Urothelium cell line (cell line): Measurements from ENCODE around the gene CDH4.
"Not testable (repeated sequence)": the region's sequence is repeated elsewhere in the genome, so short reads cannot be mapped to it uniquely, and the experiment has no call there.

Experiments
- DNase-seq: peaks from one replicate; pipeline ENCODE4 v3.0.0; 2011; ENCODE audit warnings: low spot score, mixed read lengths
- FAIRE-seq: peaks from 2 replicates; lab custom pipeline; 2011; peaks lifted over from hg19 to GRCh38; lab: Jason Lieb, UNC

The CDH4 gene

DNA sequence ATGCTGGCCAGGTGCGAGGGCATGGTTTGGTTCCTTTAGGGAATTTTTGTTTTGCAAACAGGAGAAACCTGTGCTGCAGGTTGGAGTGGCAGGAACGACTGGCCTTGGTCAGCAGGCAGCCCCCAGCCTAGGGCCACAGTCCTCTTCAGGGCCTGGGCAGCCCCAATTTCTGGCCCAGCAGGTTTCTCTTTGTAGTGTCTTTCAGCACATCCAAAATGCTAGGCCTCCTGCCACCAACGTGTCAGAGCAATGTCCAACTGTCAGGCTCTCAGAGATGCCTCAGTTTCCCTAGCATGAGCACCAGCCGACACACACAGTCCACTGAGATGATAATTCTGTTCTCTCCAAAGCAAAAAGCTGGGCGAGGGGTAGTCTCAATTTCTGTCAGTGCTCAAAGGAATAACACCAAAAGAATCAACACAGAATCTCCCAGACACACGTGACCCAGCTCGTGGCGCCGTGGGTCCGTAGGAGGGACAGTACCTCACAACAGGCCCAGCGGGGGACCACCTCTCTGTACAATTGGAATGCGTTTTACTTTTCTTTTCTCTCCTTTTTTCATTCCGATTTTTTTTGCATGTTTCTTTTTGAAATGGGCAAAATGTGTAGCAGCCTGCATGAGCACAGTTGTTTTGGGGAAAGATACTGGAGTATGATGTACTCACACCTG, 687.8 kb downstream of the CDH4 start:
- FAIRE-seq (no peak), DNase-seq (no peak)

DNA sequence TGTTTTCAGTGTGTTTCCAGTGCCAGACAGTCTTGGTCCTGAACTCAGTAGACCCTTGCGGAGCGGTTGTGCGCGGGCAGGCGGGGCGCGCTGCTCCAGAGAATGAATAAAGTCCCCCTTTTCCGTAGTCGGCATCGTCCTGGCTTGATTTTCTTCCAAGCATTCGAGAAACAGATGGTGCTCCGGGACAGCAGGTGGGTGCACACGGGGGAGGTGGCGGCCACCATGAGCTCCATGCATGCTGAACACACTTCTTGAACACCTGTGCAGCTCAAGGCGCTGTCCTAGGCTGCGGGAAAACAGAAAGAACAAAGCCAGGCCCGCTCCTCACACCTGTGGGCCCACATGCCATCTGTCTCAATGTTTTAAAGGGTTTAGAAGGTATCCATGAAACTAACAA, 688.4 kb downstream of the CDH4 start:
- FAIRE-seq (no peak), DNase-seq (no peak)

DNA sequence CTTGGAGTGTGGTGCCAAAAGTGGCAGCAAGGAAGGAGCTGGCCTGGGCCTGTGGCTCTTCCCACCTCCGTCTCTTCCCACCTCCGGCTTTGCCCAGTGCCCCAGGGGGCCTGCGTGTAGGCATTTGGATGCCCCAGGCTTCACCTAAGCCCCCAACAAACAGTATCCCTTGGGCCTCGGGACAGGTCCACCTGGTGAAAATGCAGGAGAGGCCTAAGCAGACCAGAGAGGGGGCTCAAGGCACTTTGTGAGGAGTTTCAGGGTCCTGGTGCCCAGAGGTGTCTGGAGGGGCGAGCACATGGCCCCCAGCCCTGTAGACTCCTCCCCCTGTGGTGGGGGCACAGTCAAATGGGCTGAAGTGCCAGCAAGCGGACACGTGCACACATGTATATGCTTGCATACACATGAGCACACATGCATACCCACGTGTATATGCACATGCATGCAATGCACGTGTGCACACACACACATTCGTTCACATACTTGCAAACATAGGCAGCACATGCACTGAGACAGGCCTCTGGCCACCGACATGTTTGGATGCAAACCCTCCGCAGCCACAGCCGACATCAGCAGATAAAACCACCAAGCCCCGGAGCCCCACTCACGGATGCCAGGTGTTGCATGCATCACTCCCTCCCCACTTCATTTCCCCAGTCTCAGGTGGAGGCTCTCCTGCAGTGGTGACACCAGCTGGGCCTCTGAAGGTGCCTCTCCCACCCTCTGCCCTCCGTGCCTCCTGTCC, 689.1 kb downstream of the CDH4 start:
- FAIRE-seq (peak; percentile 93), DNase-seq (no peak)

DNA sequence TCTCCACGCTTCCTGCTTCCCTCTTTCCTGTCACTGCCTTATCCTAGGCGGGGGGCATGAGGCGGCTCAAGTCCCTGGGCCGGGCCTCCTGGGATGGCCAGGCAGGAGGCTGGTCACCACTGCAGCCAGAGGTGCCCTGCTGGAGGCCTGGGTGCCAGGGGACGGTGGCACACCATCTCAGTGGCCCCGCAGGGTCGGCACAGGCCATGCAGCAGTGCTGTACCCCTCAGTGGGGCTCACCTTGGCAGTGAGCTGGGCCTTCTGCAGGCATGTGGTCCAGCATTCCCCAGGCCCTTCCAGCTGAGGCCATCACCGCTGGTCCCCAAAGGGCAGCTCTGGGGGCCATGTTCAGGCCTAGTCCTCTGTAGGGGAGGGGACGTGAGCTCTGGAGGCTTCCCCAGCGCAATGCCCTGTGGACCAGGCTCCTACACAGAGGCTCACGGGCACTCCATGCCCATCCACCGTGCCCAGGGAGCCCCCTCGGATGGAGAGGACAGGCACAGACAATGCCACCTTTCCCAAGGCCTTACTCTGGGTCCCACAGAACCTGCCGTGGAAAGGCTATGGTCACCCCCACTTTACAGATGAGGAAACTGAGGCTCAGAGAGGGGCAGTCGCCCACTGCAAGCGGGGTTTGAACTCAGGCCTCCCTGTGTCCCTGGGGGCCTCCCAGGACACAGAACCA, 689.8 kb downstream of the CDH4 start:
- no peak for FAIRE-seq
- no peak for DNase-seq

DNA sequence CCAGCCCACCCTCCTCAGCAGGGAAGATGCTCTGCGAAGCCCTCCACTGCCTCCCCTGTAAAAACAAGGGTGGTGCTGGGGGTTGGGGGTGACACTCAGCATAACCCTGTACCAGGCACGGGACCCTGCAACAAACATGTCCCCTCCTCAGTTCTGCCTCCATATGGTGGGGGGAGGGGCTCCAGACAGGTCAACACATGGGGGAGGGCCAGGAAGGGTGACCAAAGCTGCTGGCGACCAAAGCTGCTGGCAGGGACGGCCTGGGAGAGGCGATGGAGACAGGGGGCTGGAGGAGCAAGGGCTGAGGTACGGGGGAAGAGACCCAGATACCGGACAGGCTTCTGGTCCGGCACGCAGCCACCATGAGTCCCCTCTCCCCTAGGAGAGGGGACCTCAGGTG, 690.5 kb downstream of the CDH4 start:
- FAIRE-seq, result no peak
- DNase-seq, result no peak

DNA sequence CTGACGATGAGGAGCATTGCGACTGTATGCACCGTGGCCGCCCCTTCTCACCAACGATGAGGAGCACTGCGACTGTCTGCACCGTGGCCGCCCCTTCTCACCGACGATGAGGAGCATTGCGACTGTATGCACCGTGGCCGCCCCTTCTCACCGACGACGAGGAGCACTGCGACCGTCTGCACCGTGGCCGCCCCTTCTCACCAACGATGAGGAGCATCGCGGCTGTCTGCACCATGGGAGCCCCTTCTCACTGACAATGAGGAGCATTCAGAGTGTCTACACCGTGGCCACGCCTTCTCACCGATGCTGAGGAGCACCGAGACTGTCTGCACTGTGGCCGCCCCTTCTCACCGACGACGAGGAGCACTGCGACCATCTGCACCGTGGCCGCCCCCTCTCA, 692.9 kb downstream of the CDH4 start:
- DNase-seq, FAIRE-seq: not testable (repeated sequence)

DNA sequence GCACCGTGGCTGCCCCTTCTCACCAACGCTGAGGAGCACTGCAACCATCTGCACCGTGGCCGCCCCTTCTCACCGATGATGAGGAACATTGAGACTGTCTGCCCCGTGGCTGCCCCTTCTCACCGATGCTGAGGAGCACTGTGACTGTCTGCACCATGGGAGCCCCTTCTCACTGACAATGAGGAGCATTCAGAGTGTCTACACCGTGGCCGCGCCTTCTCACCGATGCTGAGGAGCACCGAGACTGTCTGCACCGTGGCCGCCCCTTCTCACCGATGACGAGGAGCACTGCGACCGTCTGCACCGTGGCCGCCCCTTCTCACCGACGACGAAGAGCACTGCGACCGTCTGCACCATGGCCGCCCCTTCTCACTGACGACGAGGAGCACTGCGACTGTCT, 693.4 kb downstream of the CDH4 start:
- DNase-seq, FAIRE-seq: not testable (repeated sequence)

DNA sequence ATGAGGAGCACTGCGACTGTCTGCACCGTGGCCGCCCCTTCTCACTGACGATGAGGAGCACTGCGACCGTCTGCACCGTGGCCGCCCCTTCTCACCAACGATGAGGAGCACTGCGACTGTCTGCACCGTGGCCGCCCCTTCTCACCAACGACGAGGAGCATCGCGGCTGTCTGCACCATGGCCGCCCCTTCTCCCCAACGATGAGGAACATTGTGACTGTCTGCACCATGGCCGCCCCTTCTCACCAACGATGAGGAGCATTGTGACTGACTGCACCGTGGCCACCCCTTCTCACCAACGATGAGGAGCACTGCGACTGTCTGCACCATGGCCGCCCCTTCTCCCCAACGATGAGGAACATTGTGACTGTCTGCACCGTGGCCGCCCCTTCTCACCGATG, 696.0 kb downstream of the CDH4 start:
- DNase-seq, result not testable (repeated sequence)
- peak; percentile 5 for FAIRE-seq

DNA sequence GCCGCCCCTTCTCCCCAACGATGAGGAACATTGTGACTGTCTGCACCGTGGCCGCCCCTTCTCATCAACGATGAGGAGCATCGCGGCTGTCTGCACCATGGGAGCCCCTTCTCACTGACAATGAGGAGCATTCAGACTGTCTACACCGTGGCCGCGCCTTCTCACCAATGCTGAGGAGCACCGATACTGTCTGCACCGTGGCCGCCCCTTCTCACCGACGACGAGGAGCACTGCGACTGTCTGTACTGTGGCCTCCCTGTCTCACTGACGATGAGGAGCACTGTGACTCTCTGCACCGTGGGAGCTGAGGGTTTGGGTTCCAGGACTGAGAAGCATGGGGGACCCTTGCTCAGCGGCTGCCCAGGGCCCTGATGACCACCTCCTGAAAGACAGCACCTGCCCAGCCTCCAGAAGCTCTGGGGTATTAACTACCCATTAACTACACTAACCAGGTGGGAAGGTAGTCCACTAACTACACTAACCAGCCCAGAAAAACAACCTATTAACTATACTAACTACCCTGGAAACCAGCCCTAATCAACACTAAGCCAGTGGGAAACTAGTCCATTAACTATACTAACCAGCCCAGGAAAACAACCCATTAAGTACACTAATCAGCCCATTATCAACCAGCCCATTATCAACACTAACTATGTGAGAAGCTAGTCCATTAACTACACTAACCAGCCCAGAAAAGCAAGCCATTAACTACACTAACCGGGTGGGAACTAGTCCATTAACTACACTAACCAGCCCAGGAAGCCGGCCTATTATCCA, 696.7 kb downstream of the CDH4 start:
- FAIRE-seq (peak; percentile 55), DNase-seq (no peak)

DNA sequence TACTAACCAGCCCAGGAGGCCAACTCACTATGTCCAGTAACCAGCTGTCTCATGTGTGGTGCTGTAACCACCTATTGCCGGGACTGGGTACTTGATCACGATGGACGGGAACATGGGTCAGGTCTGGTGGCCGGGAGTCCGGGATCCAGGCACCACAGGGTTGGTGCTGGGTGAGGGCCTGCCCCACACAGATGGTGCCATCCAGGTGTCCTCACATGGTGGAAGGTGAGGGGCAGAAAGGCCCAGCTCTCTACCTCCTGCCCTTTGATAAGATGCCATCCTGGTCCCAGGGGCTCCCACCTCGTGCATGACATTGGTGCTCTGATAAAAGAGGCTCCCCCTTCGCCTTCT, 697.3 kb downstream of the CDH4 start:
- DNase-seq (no peak), FAIRE-seq (peak; percentile 17)

DNA sequence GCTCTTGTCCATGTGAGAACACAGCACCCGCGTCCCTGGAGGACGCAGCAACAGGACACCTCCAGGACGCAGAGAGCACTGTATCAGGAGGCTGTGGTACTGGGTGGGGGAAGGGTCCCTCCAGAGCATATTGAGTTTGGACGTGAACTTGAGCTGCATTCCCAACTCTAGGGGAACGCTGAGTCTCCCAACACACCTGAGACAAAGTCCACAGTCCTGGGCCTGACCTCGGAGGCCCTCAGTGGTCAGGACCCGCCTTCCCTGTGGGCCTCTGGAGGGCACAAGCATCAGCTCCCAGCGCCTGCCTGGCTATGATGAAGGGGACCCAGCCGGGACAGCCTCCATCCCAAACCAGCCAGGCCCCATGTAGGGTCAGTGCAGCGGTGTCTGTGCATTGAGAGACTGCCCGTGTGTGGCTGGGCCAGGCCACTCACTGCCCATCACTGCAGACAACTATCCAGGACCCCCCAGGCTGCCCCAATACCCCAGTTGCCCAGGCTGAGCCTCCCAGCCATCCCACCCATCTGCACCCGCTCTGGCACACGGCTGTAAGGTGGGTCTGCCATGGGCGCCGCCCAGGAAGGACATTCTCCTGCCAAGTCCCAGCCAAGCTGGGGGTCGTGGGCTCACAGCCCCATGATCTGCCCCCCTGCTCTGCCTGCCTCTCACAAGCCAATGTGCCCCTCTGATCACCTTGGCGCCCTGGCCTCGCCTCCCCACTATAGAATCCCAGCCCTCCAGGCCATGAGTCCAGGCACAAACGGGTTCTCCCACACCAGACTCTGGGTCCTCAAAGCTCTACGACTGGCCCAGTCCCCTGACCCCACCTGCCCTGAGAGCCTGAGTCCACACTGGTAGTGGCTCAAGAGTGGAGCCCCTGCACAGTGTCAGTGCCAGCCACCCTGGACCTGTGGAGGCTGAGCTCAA, 697.9 kb downstream of the CDH4 start:
- DNase-seq (no peak), FAIRE-seq (no peak)

DNA sequence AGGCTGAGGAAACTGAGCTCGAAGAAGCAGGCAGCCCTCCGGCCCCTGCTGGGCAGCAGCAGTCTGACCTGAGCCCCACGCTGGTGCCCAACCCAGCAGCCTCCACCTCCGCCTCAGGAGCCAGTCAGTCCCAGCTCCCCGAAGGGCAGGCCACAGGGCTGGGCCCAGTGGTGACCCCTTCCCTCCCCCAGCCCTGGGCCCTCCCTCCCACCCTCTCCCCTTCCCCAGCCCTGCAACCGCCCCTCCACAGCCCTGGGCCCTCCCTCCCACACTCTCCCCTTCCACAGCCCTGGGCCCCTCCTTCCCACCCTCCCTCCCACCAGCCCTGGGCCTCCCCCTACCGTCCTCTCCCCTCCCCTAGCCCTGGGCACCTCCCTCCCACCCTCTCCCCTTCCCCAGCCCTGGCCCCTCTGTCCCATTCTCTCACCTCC, 698.6 kb downstream of the CDH4 start:
- FAIRE-seq (no peak), DNase-seq (no peak)

DNA sequence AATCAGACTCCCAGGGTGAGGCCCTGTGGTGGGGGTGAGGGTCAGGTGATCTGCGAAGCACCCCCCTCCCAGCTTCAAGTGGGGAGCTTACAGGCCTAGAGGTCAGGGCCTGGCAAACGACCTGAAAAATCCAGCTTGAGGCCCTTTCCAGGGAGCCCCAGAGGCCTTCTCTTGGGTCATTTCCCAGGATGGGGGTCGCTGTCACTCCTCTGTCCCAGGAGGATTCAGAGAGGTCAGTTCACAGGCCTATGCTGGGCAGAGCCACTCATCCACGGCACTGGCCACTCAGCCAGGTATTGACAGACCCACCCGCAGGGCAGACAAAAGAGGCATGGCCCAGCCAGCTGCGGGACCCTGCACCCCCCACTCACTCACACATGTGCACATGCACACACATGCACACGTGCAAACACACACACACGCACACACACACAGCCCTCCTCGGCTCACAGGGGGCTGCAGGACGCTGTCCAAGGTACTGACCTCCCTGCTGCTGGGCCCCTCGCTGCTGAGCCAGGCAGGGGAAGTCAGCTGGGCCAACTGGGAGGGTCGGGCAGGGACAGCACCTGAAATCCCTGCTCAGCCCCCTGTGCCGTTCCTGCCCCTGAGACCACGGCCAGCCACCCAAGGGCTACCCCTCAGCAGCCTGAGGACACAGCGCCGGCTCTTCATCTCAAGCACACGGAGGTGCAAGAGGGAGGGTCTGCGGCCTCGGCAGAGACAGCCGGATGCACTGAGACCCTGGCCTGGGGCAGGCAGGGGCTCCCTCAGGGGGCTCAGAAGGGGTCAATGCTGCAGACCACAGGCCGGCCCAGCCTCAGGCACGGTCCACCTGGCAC, 699.9 kb downstream of the CDH4 start:
- FAIRE-seq (no peak), DNase-seq (no peak)

DNA sequence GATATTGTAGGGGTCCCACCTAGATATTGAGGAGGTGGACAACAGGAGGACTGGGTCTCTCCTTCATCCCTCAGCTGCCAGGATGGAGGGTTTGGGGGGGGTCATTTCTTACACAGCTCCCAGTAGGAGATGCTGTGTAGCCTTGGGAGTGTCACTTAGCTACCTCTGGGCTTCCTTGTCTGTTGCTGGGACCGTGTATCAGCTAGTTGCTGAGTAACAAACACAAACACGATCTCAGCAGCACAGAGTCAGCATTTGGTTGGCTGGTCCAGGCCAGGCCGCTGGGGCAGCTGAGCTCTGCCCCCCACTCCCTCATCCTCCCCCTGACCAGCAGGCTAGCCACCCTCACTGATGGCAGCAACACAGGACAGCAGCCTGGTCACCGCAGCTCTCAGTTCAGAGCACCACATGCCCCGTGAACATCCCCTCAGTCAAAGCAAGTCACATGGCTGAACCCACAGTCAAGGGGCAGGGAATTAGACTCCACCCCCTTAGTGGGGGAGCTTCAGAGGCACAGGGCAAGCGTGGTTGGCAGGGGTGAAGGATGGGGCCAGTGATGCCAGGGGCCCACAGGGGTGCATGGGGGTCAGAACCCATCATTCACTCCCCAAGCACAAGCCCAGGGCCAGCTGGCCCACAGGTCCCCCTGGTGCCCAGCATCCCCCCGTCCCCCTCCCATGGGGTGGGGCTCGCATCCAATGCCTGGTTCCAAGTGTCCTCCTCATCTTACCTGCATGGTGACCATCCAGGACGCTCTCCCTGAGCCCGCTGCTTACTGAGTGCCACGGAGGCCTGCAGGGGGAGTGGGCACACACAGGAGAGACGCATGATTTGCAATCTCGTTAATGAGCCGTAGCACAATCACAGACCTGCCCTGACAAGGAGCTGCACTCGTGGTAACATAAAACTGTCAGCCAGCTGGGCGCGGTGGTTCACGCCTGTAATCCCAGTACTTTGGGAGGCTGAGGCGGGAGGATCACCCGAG, 701.3 kb downstream of the CDH4 start:
- no peak for DNase-seq
- no peak for FAIRE-seq

DNA sequence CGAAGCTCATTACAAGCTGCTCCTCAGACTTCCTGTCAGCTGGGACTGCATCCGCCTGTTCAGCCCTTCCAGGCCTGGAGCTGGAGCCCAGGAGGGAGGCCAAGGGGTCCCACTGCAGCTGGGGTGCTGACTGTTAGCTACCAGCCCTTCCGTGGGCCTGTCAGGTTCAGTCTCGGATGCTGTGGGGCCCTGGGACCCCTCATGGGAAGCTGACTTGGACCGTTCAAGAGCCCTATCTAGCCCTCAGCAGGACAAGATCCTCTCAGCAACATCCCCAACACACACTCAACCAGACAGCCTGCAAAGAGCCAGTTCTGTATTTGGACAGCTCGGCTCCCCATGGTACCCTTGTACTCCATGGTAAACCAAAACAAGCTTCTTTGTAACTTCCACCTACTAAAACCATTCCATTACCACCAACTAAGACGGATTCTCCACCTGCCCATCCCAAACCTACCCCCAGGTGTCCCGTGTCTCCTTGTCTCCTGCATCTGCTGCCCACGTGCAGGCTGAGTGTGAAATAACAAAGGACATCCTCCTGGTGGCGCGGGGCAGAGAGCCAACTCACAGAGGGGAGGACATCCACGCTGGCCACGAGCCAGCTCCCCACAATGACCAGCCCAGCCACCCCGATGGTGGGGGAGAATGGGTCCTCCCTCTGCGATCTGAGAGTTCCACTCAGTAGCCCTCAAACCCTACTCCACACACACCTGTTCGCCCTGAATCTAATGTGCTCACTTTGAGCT, 702.4 kb downstream of the CDH4 start:
- DNase-seq, result no peak
- FAIRE-seq, result no peak

DNA sequence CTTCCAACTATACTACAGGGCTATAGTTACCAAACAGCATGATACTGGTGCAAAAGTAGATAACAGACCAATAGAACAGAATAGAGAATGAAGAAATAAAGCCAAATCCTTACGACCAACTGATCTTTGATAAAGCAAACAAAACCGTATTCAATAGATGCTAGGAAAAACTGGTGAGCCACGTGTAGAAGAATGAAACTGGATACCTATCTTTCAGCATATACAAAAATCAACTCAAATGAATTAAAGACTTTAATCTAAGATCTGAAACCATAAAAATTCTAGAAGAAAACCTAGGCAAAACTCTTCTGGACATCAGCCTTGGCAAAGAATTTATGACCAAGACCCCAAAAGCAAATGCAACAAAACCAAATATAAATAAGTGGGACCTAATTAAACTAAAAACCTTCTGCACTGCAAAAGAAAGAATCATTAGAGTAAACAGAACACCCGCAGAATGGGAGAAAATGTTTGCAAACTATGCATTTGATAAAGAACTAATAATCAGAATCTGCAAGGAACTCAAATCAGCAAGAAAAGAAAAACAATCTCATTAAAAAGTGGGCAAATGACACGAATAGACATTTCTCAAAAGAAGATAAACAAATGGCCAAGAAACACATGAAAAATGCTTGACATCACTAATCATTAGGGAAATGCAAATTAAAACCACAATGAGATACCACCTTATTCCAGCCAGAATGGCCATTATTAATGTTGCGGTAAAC, 703.8 kb downstream of the CDH4 start:
- no peak for DNase-seq
- no peak for FAIRE-seq
